Epithelial cell of prostate (primary cell): ENCODE measurements around the gene SKAP1.
A peak's percentile ranks its signal among the peaks of the same experiment; 100 is the strongest.

Experiments used
- DNase-seq: peaks from one replicate; pipeline ENCODE4 v3.0.0-alpha.2; 2011; ENCODE audit warnings: low read depth, low spot score
- H3K27ac ChIP-seq: fragments of 450-650 bp; 2 replicates; pipeline ENCODE4 v1.5.1; 2017; ENCODE audit warnings: mild to moderate bottlenecking

Gene SKAP1

GRCh38 chr17:48101012-48101720 is 328.8 kb downstream of the SKAP1 start, which contains the start of gene CBX1:
TSS of gene CBX1 (minus strand) at chr17:48101478. CDS start at chr17:48077004, 24,474 bp downstream.
- H3K27ac ChIP-seq, result peak within 1 kb of the TSS; percentile 86
- DNase-seq, result no peak

- peak overlapping the region; percentile 86 for H3K27ac ChIP-seq
- DNase-seq, result no peak
Observed at GRCh38 chr17:48100591-48101011, 329.4 kb downstream of the SKAP1 start.

- no peak for DNase-seq
Observed at GRCh38 chr17:48100160-48100559, 329.9 kb downstream of the SKAP1 start.

GRCh38 chr17:48095611-48096010 is 334.4 kb downstream of the SKAP1 start:
- no peak for DNase-seq
- peak overlapping the region; percentile 33 for H3K27ac ChIP-seq

More at GRCh38 chr17:48100160-48100559, 329.9 kb downstream of the SKAP1 start:
- peak overlapping the region; percentile 86 for H3K27ac ChIP-seq

GRCh38 chr17:48093341-48094045 is 336.5 kb downstream of the SKAP1 start:
- no peak for DNase-seq
- H3K27ac ChIP-seq, result peak overlapping the region; percentile 28

GRCh38 chr17:48084932-48085331 is 345.1 kb downstream of the SKAP1 start:
- no peak overlapping the region for H3K27ac ChIP-seq
- no peak for DNase-seq
